Measurements from ENCODE around the gene KLKB1.
"Not testable (repeated sequence)": the region's sequence is repeated elsewhere in the genome, so short reads cannot be mapped to it uniquely, and the experiment has no call there.

KLKB1 gene

DNA sequence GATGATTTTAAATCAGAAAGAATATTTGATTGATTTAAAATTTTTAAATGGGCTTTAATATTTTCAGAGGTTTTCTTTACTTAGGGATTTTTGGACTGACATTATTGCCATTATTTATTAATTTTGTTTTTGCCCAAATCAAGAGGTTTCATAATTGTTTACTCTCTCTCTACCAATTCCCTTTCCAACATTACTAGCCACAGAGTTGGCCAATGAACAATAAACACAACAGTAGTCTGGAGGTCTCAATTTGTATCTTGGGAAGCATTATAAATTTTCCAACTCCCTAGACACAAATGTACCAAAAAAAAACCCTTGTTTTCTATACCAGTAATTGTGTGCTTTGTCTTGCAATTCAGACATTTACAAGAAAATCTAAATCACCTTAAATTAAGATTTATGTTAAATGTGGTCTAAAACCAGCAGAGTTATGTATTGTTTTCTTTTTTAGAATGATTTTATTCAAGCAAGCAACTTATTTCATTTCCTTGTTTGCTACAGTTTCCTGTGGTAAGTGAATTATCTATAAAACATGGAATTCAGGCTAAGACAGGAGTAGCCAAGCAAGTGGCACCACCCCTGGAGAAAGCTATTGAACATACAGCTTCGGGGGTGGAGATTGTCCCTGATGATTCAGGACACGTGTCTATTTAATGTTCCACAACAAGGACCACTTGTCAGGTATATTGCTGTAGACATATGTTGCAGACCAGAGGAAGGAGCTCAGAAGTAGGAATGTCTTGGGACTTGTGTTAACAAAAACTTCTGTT, 622 bp downstream of the KLKB1 start:
- no peak for DNase-seq (ENCODE audit: low read depth, low spot score)
- no peak for TF ChIP-seq YY1 (IDR thresholded peaks at IDR 0.05; ENCODE audit: insufficient read depth, insufficient read length)
- TF ChIP-seq ZNF274 (IDR thresholded peaks at IDR 0.05; ENCODE audit: low read depth, low read length), result no peak
- TF ChIP-seq SUZ12 (IDR thresholded peaks at IDR 0.05; ENCODE audit: extremely low read depth, insufficient read depth, insufficient read length), result no peak
- no peak overlapping the region for H3K9ac ChIP-seq (ENCODE audit: insufficient read length, low read depth)

DNA sequence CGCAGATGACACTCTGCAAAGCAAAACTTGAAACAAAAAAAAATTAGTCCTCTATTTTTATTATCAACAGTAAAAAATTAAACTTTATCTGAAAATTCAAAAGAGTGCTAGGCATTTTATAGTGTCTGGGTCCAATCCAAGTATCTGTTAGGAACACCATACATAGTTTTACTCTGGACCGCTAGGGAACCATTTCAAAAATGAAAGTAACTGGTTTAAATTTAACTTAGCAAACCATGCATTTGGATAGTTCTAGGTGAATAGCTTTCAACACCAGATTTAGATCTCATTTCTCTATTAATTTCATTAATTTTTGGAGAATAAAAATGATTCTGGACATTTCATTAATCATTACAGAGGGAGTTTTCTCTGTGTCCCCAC, 1.2 kb downstream of the KLKB1 start:
- Histone ChIP-seq H3K4me3 (ENCODE audit: insufficient read length, low read depth) (no peak overlapping the region), H3K9ac (ENCODE audit: insufficient read length, low read depth) (no peak overlapping the region), H3K4me1 (ENCODE audit: insufficient read depth, insufficient read length) (no peaks in the 10 kb centered on the region), H3K9me3 (ENCODE audit: insufficient read depth, low read length) (peaks cover 19% of the 10 kb centered on the region; the same call in 1 of the 2 replicates), H3K27me3 (ENCODE audit: insufficient read depth, insufficient read length) (no peaks in the 10 kb centered on the region), H3K36me3 (ENCODE audit: insufficient read depth, insufficient read length, low read length) (no peaks in the 10 kb centered on the region)
- DNase-seq (ENCODE audit: low read depth, low spot score), result no peak
- TF ChIP-seq SUZ12 (IDR thresholded peaks at IDR 0.05; ENCODE audit: extremely low read depth, insufficient read depth, insufficient read length) (no peak), YY1 (IDR thresholded peaks at IDR 0.05; ENCODE audit: insufficient read depth, insufficient read length) (no peak), ZNF274 (IDR thresholded peaks at IDR 0.05; ENCODE audit: low read depth, low read length) (no peak)

More for the DNA sequence above, 622 bp downstream of the KLKB1 start:
- Histone ChIP-seq H3K27me3 (ENCODE audit: insufficient read depth, insufficient read length) (no peaks in the 10 kb centered on the region), H3K9me3 (ENCODE audit: insufficient read depth, low read length) (peaks cover 19% of the 10 kb centered on the region; the same call in 1 of the 2 replicates), H3K4me1 (ENCODE audit: insufficient read depth, insufficient read length) (no peaks in the 10 kb centered on the region), H3K36me3 (ENCODE audit: insufficient read depth, insufficient read length, low read length) (no peaks in the 10 kb centered on the region), H3K4me3 (ENCODE audit: insufficient read length, low read depth) (no peak overlapping the region)

DNA sequence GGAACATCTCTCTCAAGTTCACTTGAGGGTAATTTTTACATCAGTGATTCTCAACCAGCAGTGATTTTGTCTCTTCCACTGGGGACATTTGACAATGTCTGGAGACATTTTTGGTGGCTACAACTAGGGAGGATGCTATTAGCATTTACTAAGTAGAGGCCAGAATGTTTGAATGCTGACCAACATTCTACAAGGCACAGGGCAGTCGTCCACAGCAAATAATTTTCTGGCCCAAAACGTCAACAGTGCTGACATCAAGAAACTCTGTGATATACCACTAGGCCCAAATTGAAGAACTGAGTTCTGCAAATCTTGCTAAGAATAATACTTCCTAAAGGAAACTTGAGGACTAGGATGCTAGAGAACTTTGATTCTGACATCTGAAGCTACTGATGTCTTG, 7.1 kb downstream of the KLKB1 start:
- no peak for TF ChIP-seq YY1 (IDR thresholded peaks at IDR 0.05; ENCODE audit: insufficient read depth, insufficient read length)
- TF ChIP-seq SUZ12 (IDR thresholded peaks at IDR 0.05; ENCODE audit: extremely low read depth, insufficient read depth, insufficient read length), result no peak
- TF ChIP-seq ZNF274 (IDR thresholded peaks at IDR 0.05; ENCODE audit: low read depth, low read length), result no peak
- Histone ChIP-seq H3K9ac (ENCODE audit: insufficient read length, low read depth) (no peak overlapping the region), H3K9me3 (ENCODE audit: insufficient read depth, low read length) (no peaks in the 10 kb centered on the region), H3K4me1 (ENCODE audit: insufficient read depth, insufficient read length) (no peaks in the 10 kb centered on the region), H3K4me3 (ENCODE audit: insufficient read length, low read depth) (no peak overlapping the region), H3K36me3 (ENCODE audit: insufficient read depth, insufficient read length, low read length) (no peaks in the 10 kb centered on the region), H3K27me3 (ENCODE audit: insufficient read depth, insufficient read length) (no peaks in the 10 kb centered on the region)
- no peak for DNase-seq (ENCODE audit: low read depth, low spot score)

DNA sequence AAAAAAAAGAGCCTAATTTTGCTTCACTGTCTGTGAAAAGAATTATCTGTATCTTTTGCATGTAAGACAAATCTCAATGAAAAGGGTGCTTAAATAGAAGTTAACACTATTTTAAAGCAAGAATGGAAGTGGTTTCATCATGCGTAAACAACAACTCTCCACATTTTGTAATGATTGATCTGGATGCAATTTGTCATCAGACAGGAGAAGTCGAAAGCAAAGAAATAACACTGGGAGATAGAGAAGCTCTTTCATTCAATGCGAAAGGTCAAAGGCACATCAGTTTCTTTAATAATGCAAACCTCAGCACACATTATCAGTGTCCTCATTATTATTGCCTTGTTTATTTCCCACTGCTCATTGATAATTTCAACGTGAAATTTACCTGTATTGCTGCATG, 8.8 kb downstream of the KLKB1 start:
- H3K4me3 ChIP-seq (ENCODE audit: insufficient read length, low read depth), result no peak overlapping the region
- no peaks in the 10 kb centered on the region for H3K36me3 ChIP-seq (ENCODE audit: insufficient read depth, insufficient read length, low read length)
- no peaks in the 10 kb centered on the region for H3K4me1 ChIP-seq (ENCODE audit: insufficient read depth, insufficient read length)
- no peak overlapping the region for H3K9ac ChIP-seq (ENCODE audit: insufficient read length, low read depth)
- no peak for DNase-seq (ENCODE audit: low read depth, low spot score)
- H3K27me3 ChIP-seq (ENCODE audit: insufficient read depth, insufficient read length), result no peaks in the 10 kb centered on the region
- H3K9me3 ChIP-seq (ENCODE audit: insufficient read depth, low read length), result no peaks in the 10 kb centered on the region
- TF ChIP-seq YY1 (IDR thresholded peaks at IDR 0.05; ENCODE audit: insufficient read depth, insufficient read length) (no peak), ZNF274 (IDR thresholded peaks at IDR 0.05; ENCODE audit: low read depth, low read length) (no peak), SUZ12 (IDR thresholded peaks at IDR 0.05; ENCODE audit: extremely low read depth, insufficient read depth, insufficient read length) (no peak)

DNA sequence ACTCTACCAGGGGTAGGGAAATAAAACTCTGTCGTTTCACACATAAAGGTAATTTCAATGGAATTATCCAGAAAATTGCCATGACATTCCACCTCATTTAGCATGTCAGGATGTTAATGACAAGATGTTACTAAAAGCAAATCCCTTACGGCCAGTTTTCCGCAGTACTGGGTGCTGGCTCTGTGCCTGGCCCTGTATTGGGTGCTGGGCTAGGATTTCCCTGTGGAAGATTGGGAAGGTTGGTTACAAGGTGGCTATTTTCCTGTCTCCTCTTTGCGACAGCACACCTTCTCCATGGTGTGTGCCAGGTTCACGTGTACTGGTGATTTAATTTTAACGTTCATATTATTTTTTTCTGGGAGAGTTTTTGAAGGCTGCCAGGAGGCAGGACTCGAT, 13.1 kb downstream of the KLKB1 start:
- Histone ChIP-seq H3K9ac (ENCODE audit: insufficient read length, low read depth) (no peak overlapping the region), H3K9me3 (ENCODE audit: insufficient read depth, low read length) (no peaks in the 10 kb centered on the region; the same call in 1 of the 2 replicates), H3K27me3 (ENCODE audit: insufficient read depth, insufficient read length) (no peaks in the 10 kb centered on the region), H3K4me3 (ENCODE audit: insufficient read length, low read depth) (no peak overlapping the region), H3K36me3 (ENCODE audit: insufficient read depth, insufficient read length, low read length) (no peaks in the 10 kb centered on the region), H3K4me1 (ENCODE audit: insufficient read depth, insufficient read length) (no peaks in the 10 kb centered on the region)
- TF ChIP-seq SUZ12 (IDR thresholded peaks at IDR 0.05; ENCODE audit: extremely low read depth, insufficient read depth, insufficient read length) (no peak), ZNF274 (IDR thresholded peaks at IDR 0.05; ENCODE audit: low read depth, low read length) (no peak), YY1 (IDR thresholded peaks at IDR 0.05; ENCODE audit: insufficient read depth, insufficient read length) (no peak)
- DNase-seq (ENCODE audit: low read depth, low spot score), result no peak

DNA sequence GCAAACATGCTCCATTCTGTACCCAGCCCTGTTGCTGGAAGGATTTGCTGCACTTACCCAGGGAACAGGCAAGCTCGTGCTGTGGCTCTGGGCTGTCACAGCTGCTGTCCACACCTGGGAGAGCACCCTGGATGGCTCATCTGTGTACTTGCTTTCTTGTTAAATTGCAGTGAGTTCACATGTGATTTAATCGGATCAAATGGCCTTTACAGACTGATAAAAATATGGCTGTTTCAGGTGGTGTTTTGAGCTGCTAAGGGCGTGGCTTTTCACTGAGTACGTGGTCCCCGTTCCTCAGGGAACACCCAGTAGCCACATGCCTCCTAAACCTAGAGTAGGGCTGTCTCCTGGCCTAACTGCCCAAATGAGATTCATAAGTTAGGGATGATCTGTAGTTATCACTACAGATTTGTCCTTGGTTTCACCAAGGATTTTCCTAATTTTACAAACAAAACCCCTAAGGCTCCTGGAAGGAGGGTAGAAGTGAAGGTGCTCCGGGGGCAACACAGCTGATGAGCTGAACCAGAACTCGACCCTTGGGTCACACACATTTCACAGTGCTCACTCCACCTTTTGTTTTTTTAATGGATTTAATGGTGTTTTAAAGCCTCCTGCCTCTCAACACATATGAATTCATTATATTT, 13.7 kb downstream of the KLKB1 start:
- H3K9ac ChIP-seq (ENCODE audit: insufficient read length, low read depth), result no peak overlapping the region

DNA sequence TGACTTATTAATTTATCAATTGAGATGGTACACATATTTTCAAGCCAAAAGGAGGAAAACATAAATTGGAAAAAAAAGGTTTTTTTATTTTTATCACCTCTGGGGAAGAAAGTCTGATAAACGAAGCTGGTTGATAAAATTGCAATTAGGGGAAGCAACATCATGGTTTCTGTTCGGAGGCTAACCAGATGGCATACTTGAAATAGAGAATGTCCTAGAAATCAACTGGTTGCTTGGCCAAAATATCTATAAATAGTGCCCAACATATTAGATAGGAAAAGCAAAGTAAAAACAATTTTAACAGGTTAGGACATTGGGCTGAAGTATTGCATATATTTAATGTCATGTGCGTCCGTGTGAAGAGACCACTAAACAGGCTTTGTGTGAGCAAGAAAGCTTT, 14.3 kb downstream of the KLKB1 start:
- TF ChIP-seq YY1 (IDR thresholded peaks at IDR 0.05; ENCODE audit: insufficient read depth, insufficient read length) (no peak), ZNF274 (IDR thresholded peaks at IDR 0.05; ENCODE audit: low read depth, low read length) (no peak), SUZ12 (IDR thresholded peaks at IDR 0.05; ENCODE audit: extremely low read depth, insufficient read depth, insufficient read length) (no peak)
- DNase-seq (ENCODE audit: low read depth, low spot score), result no peak
- Histone ChIP-seq H3K4me1 (ENCODE audit: insufficient read depth, insufficient read length) (no peaks in the 10 kb centered on the region), H3K9ac (ENCODE audit: insufficient read length, low read depth) (no peak overlapping the region), H3K9me3 (ENCODE audit: insufficient read depth, low read length) (peaks cover 1% of the 10 kb centered on the region; the same call in 1 of the 2 replicates), H3K27me3 (ENCODE audit: insufficient read depth, insufficient read length) (no peaks in the 10 kb centered on the region), H3K36me3 (ENCODE audit: insufficient read depth, insufficient read length, low read length) (no peaks in the 10 kb centered on the region), H3K4me3 (ENCODE audit: insufficient read length, low read depth) (no peak overlapping the region)

More for the DNA sequence above, 13.7 kb downstream of the KLKB1 start:
- Histone ChIP-seq H3K9me3 (ENCODE audit: insufficient read depth, low read length) (no peaks in the 10 kb centered on the region; the same call in 1 of the 2 replicates), H3K4me1 (ENCODE audit: insufficient read depth, insufficient read length) (no peaks in the 10 kb centered on the region), H3K36me3 (ENCODE audit: insufficient read depth, insufficient read length, low read length) (no peaks in the 10 kb centered on the region), H3K27me3 (ENCODE audit: insufficient read depth, insufficient read length) (no peaks in the 10 kb centered on the region), H3K4me3 (ENCODE audit: insufficient read length, low read depth) (no peak overlapping the region)
- no peak for DNase-seq (ENCODE audit: low read depth, low spot score)
- TF ChIP-seq ZNF274 (IDR thresholded peaks at IDR 0.05; ENCODE audit: low read depth, low read length), result no peak
- no peak for TF ChIP-seq YY1 (IDR thresholded peaks at IDR 0.05; ENCODE audit: insufficient read depth, insufficient read length)
- TF ChIP-seq SUZ12 (IDR thresholded peaks at IDR 0.05; ENCODE audit: extremely low read depth, insufficient read depth, insufficient read length), result no peak

DNA sequence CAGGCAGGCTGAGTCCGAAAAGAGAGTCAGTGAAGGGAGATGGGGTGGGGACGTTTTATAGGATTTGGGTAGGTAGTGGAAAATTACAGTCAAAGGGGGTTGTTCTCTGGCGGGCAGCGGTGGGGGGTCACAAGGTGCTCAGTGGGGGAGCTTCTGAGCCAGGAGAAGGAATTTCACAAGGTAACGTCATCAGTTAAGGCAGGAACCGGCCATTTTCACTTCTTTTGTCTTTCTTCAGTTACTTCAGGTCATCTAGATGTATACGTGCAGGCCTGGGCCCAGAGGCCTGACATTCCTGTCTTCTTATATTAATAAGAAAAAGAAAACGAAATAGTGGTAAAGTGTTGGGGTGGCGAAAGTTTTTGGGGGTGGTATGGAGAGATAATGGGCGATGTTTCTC, 14.7 kb downstream of the KLKB1 start:
- DNase-seq (ENCODE audit: low read depth, low spot score); H3K4me3 ChIP-seq (ENCODE audit: insufficient read length, low read depth); H3K4me1 ChIP-seq (ENCODE audit: insufficient read depth, insufficient read length); H3K27me3 ChIP-seq (ENCODE audit: insufficient read depth, insufficient read length); H3K9me3 ChIP-seq (ENCODE audit: insufficient read depth, low read length); H3K36me3 ChIP-seq (ENCODE audit: insufficient read depth, insufficient read length, low read length); H3K9ac ChIP-seq (ENCODE audit: insufficient read length, low read depth): not testable (repeated sequence)

All from NT2/D1 (cell line).